Stimulated activated CD8-positive, alpha-beta memory T cell treated with anti-CD3 and anti-CD28 coated beads, Interleukin-4, amount 100 ng/mL, for 1 hour (primary cell): Measurements from ENCODE around the gene GRIP2.

Source experiments
- DNase-seq, 2 donors: peaks; one replicate each; pipeline ENCODE4 v3.0.0-alpha.2; 2020; ENCODE audit warnings: low read depth in 2 of 2, low spot score in 1 of 2

The GRIP2 gene

GRCh38 chr3:14507305-14507741, 32.8 kb downstream of the GRIP2 start:
- no peak for DNase-seq

GRCh38 chr3:14506626-14507304, 33.4 kb downstream of the GRIP2 start:
- DNase-seq = no peak

GRCh38 chr3:14505803-14506500, 34.2 kb downstream of the GRIP2 start:
- DNase-seq = no peak

DNA sequence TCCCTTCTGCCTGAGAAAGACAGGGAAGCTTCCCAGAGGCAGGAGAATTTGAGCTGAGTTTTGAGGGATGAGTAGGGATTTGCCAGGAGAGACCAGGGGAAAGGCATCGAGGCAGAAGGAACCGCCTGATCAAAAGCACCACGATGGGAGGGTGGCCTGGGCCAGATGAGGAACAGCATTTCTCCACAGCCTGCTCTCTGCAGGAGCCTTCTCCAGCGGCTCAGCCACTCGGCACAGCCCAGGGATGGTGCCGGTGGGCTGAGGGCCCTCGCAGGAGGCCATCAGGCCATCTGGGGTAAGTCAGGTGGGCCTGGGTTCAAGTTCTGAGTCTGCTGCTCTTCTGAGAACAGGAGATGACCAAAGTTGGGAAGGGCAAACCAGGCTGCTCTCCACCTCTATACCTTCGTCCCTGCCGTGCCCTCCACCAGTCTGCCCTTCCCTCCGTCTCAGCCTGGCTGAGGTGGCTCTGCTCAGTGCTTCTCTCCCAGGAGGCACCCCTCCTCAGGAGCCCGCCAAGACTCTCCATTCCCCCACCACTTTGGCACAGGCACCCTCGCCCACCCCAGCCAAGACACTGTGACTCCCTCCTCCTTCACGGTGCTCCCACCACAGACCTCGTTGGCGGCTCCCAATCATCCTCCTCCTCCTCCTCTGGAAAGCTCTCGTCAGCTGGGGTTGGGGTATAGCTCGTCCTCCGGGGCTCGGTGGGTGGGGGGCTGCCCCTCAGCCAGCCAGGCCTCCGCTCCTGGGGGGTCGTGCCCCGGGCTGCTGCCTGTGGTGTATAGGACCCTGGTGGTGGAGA, 34.9 kb downstream of the GRIP2 start:
- DNase-seq = no peak

- DNase-seq = no peak
Measured at GRCh38 chr3:14503706-14504065, 36.5 kb downstream of the GRIP2 start.

GRCh38 chr3:14503033-14503705, 37.0 kb downstream of the GRIP2 start:
- no peak for DNase-seq

- no peak for DNase-seq
Measured at GRCh38 chr3:14502472-14502871, 37.7 kb downstream of the GRIP2 start.

GRCh38 chr3:14497321-14497720, 42.8 kb downstream of the GRIP2 start:
- no peak for DNase-seq

DNA sequence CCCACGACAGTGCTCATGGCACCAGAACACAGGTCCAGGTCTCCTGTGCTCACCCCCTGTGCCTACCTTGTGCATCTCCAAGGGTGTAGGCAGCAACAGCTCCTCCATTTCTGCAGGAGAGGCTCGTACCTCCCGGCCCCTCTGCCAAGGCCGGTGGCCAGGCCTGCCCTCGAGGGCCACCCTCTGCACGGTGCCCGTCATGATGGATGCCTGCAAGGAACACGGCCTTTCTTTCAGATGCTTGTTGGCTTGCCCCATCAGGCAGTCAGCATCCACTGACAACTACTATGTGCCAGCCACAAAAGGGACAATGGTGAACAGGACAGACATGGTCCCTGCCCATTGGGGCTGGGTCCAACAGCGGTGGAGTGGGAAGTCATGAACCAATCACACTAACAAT, 43.8 kb downstream of the GRIP2 start:
- DNase-seq = no peak

DNA sequence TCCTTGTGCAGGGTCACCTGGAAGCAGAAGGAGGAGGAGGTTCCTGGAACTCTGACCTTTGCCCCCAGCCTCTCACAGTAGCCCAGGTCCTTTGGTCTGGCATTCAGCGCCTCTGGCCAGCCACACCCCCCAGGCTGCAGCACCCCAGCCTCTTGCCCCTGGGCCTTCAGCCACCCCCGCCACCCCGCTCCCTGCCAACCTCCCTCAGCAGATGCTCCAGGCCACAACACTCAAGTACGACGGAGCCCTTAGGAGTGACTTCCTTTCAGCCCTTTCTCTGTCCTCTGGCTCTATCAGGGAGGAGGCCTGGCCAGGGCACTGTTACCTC, 45.2 kb downstream of the GRIP2 start:
- DNase-seq = no peak

- DNase-seq = no peak
Measured at GRCh38 chr3:14494279-14494972, 45.7 kb downstream of the GRIP2 start.

DNA sequence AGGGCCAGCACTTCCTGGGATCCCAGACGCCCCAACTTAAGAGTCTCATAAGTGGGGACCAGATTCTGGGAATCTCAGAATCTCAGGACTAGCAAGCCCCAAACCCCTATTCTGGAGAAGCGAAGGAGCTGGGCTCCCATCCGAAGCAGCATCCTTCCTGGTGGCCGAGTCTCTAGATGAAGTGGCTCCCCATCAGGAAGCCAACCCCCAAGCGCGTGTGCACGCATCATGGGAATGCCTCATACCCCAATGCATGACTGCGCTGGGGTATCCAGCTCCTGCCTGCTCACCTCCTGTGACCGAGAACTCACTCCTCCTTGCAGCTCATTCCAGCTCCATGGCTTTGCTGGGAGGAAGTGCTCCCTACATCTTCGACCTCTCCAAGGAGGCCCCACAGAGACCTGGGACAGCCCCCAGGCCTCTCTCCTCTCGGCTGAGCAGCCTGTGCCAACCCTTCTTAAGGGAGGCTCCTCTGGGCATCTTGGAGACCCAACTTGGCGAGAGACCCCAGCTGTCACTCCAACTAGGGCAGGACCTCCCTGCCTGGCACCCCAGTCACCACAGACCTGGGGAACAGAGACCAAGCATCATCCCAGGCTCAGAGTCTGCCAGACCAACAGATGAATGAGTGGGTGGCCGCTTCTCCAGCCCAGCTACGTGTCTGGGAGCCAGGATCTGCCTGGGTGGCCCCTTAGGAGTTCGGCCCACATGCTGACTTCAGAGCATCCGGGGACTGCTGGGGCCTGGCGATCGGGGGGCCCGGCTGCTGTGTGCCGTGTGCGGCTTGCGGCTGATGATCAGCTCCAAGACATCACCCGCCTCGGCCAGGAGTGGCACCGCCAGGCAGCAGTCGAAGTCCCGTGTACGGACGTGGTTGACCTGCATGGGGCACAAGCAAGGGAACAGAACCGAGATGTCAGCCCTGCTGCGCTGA, 46.9 kb downstream of the GRIP2 start:
- no peak for DNase-seq

- no peak for DNase-seq
Measured at GRCh38 chr3:14491396-14492190, 48.5 kb downstream of the GRIP2 start.

DNA sequence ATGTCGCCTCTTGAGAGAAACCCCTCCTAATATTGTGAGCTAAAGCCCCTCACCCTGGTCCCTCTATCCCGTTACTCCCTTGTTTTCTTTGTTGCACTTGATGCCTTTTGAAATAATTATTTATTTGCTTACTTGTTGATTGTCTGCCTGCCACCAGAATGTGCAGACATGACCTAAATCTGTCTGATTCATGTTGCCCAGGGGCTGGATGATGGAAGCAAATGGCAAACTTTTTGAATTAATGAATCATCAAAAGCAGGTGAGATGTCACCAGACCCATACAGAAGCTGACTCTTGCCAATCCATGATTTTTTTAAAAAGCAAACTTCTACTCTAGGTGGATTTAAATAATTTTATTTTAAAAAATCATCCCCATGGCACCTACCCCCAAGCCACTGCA, 49.3 kb downstream of the GRIP2 start:
- no peak for DNase-seq

DNA sequence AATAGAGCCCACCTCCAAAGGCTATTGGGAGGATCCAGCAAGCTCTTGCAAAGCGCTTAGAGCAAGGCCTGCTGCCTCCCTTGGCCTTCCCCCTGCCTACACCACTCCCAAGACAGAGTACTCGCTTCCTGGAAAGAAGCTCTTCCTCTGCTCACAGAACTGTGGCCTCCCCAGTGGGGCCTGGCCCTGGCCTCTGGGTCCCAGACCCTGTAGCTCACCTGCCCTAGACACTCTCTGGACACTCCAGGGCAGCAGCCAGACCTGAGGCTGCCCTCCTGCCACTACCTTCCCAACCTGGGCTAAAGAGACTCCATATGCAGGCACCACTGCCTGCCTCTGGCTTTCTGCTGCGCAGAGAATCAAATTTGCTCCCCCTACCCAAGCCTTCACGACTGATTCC, 49.9 kb downstream of the GRIP2 start:
- DNase-seq = no peak

DNA sequence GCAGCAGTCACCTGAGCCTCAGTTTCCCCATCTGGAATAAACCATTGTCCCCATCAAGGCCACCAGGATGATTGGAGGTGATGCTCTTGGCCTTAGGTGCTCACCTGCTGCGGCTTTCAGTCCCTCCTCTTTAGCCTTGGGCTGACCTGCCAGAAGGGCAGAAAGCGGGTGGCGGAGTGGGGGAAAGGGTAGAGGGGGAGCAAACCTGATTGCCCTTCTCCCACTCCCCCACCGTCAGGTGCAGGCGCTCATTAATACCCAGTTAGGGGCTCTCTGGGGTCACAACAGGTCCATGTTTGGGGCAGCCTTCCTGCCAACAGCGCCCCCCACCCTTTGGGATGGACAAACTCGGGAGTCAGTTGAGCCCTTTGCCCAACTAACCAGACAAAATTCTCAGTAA, 50.5 kb downstream of the GRIP2 start:
- DNase-seq = no peak

DNA sequence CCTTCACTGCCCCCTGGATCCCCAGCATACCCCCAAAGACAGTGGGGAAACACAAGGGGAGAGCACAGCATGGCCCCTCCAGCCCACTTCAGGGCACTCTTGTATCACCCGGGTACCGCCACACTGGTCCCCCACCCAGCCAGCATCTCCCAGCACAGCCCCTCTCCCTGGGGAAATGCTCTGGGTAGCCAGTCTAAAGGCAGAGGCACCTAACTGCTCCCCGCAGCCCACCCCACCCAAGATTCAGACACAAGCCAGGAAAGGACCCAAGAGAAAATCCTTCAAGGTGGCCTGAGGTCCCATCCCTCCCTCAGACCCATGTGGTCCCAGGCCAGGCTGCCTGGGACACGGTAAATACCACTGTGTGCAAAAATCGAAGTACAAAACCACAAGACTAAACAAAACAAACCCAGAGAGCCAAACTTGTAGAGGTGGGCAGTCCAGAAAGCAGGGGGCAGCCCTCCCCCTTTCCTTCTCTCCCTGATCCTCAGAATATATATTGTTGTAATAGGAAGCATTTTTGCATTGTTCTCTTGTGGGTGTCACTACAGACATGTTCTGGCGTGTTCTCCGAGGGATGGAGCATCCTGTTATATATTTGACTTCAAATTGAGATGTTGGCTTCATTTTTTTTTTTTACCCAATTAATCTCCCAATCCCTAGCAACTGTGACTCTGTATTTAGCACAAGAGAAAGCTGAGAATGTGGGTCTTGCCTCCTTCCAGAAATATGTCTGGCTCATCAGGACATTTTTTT, 51.7 kb downstream of the GRIP2 start:
- no peak for DNase-seq

- no peak for DNase-seq
Measured at GRCh38 chr3:14487821-14488220, 52.3 kb downstream of the GRIP2 start.

- DNase-seq = no peak
Measured at GRCh38 chr3:14487086-14487485, 53.1 kb downstream of the GRIP2 start.
